ENCODE measurements around the gene MYO15A.

DNA sequence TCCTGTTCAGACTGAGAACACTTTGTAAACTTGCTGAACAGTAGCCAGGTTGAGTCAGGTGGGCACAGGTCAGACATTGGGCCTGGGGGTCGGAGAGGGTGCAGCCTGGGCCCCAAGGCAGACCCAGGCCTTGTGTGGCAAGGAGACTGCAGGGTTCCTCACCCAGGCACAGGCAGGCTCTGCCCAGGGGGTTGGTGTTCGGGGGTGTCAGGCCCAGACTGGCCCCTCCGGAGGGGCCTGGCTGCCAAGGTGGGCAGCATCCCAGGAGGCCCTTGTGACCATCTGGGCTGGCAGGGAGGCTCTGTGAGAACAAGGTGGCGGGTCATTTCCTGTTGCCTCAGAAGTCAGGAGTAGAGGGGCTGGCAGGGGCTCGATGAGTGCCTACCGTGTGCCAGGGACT lies 585 bp upstream of the MYO15A start:
- TF ChIP-seq, protein P1, sequence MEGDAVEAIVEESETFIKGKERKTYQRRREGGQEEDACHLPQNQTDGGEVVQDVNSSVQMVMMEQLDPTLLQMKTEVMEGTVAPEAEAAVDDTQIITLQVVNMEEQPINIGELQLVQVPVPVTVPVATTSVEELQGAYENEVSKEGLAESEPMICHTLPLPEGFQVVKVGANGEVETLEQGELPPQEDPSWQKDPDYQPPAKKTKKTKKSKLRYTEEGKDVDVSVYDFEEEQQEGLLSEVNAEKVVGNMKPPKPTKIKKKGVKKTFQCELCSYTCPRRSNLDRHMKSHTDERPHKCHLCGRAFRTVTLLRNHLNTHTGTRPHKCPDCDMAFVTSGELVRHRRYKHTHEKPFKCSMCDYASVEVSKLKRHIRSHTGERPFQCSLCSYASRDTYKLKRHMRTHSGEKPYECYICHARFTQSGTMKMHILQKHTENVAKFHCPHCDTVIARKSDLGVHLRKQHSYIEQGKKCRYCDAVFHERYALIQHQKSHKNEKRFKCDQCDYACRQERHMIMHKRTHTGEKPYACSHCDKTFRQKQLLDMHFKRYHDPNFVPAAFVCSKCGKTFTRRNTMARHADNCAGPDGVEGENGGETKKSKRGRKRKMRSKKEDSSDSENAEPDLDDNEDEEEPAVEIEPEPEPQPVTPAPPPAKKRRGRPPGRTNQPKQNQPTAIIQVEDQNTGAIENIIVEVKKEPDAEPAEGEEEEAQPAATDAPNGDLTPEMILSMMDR (IDR thresholded peaks at IDR 0.05), result no peak
- TF ChIP-seq POLR2A (IDR thresholded peaks at IDR 0.05), result no peak
- no peak for TF ChIP-seq EP300 (IDR thresholded peaks at IDR 0.05)
